ENCODE results near the gene VBP1.
A peak's percentile ranks its signal among the peaks of the same experiment; 100 is the strongest.

VBP1 gene

GRCh38 chrX:155213731-155214130 lies 2.5 kb upstream of the VBP1 start:
- H3K27ac ChIP-seq (ENCODE audit: extremely low read depth, low read depth, low read length): no peak overlapping the region
- no peak overlapping the region for H3K4me3 ChIP-seq (ENCODE audit: low read depth, low read length)
- H3K4me1 ChIP-seq (ENCODE audit: control insufficient read depth, insufficient read depth, low read length): 0 out of 2 replicates have a peak, but pooled peaks cover 3% of the 10 kb centered on the region
- POLR2A ChIA-PET: no interaction called here
- CTCF ChIA-PET: no interaction called here
- TF ChIP-seq ZBTB17 (tag by site-specific recombination; IDR thresholded peaks at IDR 0.05): peak; percentile 75
- no peak for TF ChIP-seq TSHZ1 (tag by site-specific recombination; IDR thresholded peaks at IDR 0.05; ENCODE audit: borderline replicate concordance)
- no peak for TF ChIP-seq ZNF837 (tag by site-specific recombination; IDR thresholded peaks at IDR 0.05)
- no peak for TF ChIP-seq SCRT2 (tag by site-specific recombination; IDR thresholded peaks at IDR 0.05)
- no peaks in the 10 kb centered on the region for H3K36me3 ChIP-seq (ENCODE audit: control insufficient read depth in 2 of 2, insufficient read depth in 1 of 2, low read length in 2 of 2)
- H3K9me3 ChIP-seq (ENCODE audit: control insufficient read depth, insufficient read depth, low read depth, low read length): no peaks in the 10 kb centered on the region

- Histone ChIP-seq H3K27ac (ENCODE audit: extremely low read depth, low read depth, low read length) (peak overlapping the region; percentile 35; the same call in 1 of the 2 replicates), H3K4me3 (ENCODE audit: low read depth, low read length) (peak overlapping the region; percentile 53), H3K4me1 (ENCODE audit: control insufficient read depth, insufficient read depth, low read length) (0 out of 2 replicates have a peak, but pooled peaks cover 3% of the 10 kb centered on the region), H3K36me3 (ENCODE audit: control insufficient read depth in 2 of 2, insufficient read depth in 1 of 2, low read length in 2 of 2) (peaks cover 4 to 7% of the 10 kb centered on the region in 2 experiments; a peak in 2 of 3 replicates), H3K9me3 (ENCODE audit: control insufficient read depth, insufficient read depth, low read depth, low read length) (no peaks in the 10 kb centered on the region)
- ChIA-PET CTCF (interaction anchor here (0.6 to 1.4 kb wide), 2 partner anchors 11 to 247 kb away, joined by 3 to 6 read pairs; no protein-coding TSS in a partner anchor), POLR2A (interaction anchor here (0.6 to 1.7 kb wide), 4 partner anchors 20 to 460 kb away, joined by 3 to 4 read pairs (median 3); no protein-coding TSS in a partner anchor)
- peak; percentile 62; the same call in 1 of the 2 replicates for TF ChIP-seq ZNF335 (tag by site-specific recombination; conservative IDR thresholded peaks at IDR 0.05)
- peak; percentile 92 for TF ChIP-seq ZBTB48 (tag by site-specific recombination; IDR thresholded peaks at IDR 0.05)
- TF ChIP-seq PATZ1 (tag by site-specific recombination; IDR thresholded peaks at IDR 0.05): no peak
- peak; percentile 97 for TF ChIP-seq PRDM10 (tag by site-specific recombination; IDR thresholded peaks at IDR 0.05)
Measured at GRCh38 chrX:155215443-155216178, 649 bp upstream of the VBP1 start.

GRCh38 chrX:155216940-155217440 lies 730 bp downstream of the VBP1 start:
- Histone ChIP-seq H3K4me3 (ENCODE audit: low read depth, low read length) (peak overlapping the region; percentile 89), H3K36me3 (ENCODE audit: control insufficient read depth in 2 of 2, insufficient read depth in 1 of 2, low read length in 2 of 2) (peaks cover 16 to 18% of the 10 kb centered on the region in 2 experiments), H3K27ac (ENCODE audit: extremely low read depth, low read depth, low read length) (peak overlapping the region; percentile 29; the same call in 1 of the 2 replicates), H3K9me3 (ENCODE audit: control insufficient read depth, insufficient read depth, low read depth, low read length) (no peaks in the 10 kb centered on the region), H3K4me1 (ENCODE audit: control insufficient read depth, insufficient read depth, low read length) (0 out of 2 replicates have a peak, but pooled peaks cover 3% of the 10 kb centered on the region)
- ChIA-PET CTCF (interaction anchor here (0.6 to 1.4 kb wide), 4 partner anchors 9 to 299 kb away, joined by 3 to 6 read pairs (median 4); no protein-coding TSS in a partner anchor), POLR2A (interaction anchor here (0.7 kb wide), 1 partner anchor 30 kb away, joined by 3 read pairs; no protein-coding TSS in a partner anchor)
- no peak for TF ChIP-seq HOXC10 (CRISPR knock-in tag; IDR thresholded peaks at IDR 0.05)
- TF ChIP-seq ZNF341 (tag by site-specific recombination; IDR thresholded peaks at IDR 0.05; ENCODE audit: low read depth): peak; percentile 94
- TF ChIP-seq ZNF600 (tag by site-specific recombination; IDR thresholded peaks at IDR 0.05): 0 out of 2 replicates have a peak, but pooled peaks have one; percentile 51
- TF ChIP-seq ZBTB17 (tag by site-specific recombination; IDR thresholded peaks at IDR 0.05): peak; percentile 20; the same call in 1 of the 2 replicates
- TF ChIP-seq ZNF76 (tag by site-specific recombination; IDR thresholded peaks at IDR 0.05; ENCODE audit: borderline replicate concordance, low read depth): peak; percentile 49; the same call in 1 of the 2 replicates
- TF ChIP-seq ZBTB6 (tag by site-specific recombination; IDR thresholded peaks at IDR 0.05): peak; percentile 80
- no peak for TF ChIP-seq MYNN (tag by site-specific recombination; IDR thresholded peaks at IDR 0.05; ENCODE audit: borderline replicate concordance)
